Fibroblast of the conjunctiva (primary cell): ENCODE results near the gene SLC10A3.

Source experiments
- DNase-seq: peaks from one replicate; pipeline ENCODE4 v3.0.0-alpha.2; 2010; ENCODE audit warnings: low read depth

The SLC10A3 gene

DNA sequence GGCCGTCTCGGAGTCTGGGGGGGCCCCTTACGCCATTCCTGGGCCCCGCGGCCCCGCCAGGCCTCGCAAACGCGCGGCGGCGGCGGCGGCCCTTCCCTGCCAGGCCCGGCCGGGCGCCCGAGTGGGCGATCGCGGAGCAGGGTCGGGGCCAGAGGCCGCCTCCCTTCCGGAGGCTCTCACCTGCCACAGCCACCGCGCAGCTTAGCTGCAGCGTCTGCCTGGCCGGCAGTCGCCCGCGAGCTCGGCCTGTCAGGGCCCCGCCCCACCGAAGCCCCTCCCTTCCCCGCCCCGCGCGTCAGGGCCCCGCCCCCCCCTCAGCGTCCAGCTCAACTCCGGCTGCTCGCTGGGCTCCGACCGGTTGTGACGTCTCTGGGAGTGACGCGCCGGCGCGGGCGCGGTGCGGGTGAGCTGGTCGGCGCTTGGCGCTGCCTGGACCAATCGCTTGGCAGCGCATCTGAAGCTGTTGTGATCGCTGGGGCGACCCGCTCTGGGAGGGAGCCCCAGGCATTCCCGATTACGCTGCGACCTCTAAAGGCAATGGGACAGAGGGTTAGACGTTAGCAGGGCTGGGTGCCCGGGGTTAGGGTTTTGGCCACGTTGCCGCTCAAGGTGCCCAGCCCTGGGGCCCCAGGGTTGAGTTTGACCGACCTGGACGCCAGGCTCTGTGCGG lies at the start of gene SLC10A3:
Gene SLC10A3 (minus strand): TSS at position 216 of the 670 bp plus-strand sequence. CDS start 1,689 bp downstream, outside the sequence.
- DNase-seq, result peak; percentile 87

GRCh38 chrX:154539077-154539476 lies 48.6 kb upstream of the SLC10A3 start:
- no peak for DNase-seq

DNA sequence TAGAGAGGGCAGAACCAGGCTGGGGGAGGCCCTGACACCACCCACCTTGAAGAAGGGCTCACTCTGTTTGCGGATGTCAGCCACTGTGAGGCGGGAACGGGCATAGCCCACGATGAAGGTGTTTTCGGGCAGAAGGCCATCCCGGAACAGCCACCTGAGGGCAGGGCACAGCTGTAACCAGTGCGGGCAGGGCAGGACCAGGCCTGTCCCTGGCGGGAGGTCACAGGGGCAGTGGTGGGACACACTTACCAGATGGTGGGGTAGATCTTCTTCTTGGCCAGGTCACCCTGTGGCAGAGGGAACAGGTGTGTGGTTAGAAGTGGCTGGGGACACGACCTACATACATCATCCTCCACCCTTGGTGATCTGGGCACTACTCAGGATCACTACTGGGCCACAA lies 45.5 kb upstream of the SLC10A3 start:
- DNase-seq, result no peak

DNA sequence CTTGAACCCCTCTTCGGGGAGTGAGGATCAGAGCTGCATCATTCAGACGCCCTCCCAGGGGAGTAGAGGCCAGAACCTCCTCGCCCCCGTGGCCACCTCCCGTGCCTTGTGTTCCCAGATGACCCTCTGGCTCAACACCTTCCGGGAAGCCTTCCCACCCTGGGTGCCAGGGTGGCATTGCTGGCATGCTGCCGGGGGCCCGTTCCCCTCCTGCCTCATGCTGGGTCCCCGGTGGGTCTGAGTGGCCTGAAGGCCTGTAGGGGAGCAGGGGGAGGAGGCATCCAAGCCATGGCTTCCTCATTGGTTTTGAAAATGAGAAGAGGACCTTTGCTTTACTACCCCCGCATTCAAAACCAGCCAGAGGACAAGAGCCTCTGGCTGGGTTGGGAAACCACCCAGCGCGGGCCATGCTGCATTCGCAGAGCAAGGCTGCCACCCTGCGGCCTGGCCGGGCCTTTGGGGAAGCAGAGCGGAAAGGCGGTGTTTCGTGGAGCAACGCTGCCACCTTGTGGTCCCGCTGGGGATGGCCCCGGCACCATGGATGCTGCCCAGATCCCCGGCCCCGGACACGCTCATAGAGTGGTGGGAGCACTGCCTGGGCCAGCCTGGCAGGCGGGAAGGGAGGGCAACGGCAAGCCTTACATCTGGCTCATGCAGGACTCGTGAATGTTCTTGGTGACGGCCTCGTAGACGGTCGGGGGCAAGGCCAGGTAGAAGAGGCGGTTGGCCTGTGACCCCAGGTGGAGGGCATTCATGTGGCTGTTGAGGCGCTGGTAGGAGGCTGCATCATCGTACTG lies 44.3 kb upstream of the SLC10A3 start:
- peak; percentile 77 for DNase-seq

DNA sequence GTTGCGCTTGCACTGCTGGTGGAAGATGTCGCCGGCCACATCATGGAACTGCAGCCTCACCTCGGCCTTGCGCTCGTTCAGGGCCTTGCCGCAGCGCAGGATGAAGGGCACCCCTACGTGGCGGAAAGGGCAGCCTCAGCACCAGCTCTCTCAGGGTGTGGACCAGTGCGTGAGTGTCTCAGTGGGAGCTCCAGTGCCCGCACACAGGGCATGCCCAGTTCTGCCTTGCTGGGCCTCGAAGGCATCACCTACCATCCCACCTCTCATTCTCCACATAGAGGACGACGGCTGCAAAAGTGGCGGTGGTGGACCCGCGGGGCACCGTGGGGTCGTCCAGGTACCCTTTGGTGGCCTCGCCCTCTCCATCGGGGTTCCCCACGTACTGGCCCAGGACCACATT lies 42.3 kb upstream of the SLC10A3 start:
- no peak for DNase-seq

DNA sequence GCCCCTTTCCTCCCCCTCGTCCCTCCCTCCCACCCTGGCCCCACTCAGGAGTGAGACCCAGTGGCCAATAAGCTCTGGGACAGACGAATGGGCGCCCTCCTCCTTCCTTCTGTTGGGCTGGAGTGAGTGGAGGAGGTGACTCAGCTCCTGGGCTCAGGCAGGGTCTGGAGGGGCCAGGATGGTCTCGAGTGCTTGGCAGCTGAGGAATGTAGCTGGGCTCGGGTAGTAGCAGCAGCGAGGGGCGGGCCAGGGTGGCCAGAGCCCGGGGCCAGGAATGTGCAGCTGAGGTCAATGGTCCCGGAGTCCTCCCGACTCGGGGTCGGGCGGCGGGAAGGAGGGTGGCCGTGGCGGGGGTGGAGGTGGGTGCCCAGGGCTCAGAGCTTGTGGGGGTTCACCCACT lies 41.2 kb upstream of the SLC10A3 start:
- DNase-seq, result no peak

GRCh38 chrX:154530286-154530685 lies 39.9 kb upstream of the SLC10A3 start:
- DNase-seq, result no peak

DNA sequence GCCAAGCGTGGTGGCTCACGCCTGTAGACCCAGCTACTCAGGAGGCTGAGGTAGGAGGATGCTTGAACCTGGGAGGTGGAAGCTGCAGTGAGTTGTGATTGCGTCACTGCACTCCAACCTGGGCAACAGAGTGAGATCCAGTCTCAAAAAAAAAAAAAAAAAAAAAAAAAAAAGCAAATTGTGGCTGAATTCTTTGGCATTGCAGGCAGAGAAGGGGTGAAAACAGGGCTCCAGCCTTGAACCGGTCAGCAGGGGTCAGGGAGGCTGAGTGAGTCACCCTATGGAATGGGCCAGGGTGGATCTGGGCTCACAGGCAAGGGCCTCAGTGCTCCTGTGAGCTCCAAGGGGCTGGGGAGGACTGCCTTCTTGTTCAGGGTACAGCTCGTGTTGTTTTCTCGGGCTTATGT lies 38.8 kb upstream of the SLC10A3 start:
- DNase-seq, result no peak

- no peak for DNase-seq
Measured at GRCh38 chrX:154526901-154527675, 36.7 kb upstream of the SLC10A3 start.

DNA sequence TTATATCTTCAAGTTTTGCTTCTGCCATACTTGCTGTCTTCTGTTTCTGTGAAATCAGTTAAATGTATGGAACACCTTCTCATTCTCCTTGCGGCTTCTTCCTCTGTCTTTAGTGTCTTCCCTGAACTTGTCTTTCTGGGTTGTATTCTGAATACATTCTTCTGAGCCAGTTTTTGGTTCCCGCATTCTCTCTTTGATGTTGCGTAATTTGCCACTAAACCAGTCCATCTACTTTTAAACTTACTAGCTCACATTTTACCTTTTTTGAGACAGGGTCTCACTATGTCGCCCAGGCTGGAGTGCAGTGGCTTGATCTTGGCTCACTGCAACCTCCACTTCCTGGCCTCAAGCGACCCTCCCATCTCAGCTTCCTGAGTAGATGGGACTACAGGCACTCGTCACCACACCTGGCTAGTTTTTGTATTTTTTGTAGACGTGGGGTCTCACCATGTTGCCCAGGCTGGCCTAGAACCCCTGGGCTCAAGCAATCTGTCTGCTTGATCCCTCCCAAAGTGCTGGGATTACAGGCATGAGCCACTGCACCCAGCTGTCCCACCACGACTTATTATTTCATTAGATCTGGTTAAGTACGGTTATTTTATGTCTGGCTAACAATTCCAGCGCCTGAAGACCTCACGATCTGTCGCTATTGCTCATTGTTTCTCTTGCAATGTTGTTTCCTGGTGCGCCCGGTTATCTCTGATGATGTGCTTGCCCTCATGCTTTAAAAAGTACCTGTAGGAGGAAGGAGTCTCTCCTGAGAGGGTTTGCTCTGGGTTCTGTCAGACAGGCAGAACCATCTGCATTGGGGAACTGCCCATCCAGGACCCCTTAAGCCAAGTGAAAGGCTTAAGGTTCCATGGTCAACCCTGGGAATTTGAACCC lies 35.4 kb upstream of the SLC10A3 start:
- DNase-seq, result no peak

- DNase-seq, result no peak
Measured at GRCh38 chrX:154519389-154519788, 29.0 kb upstream of the SLC10A3 start.

DNA sequence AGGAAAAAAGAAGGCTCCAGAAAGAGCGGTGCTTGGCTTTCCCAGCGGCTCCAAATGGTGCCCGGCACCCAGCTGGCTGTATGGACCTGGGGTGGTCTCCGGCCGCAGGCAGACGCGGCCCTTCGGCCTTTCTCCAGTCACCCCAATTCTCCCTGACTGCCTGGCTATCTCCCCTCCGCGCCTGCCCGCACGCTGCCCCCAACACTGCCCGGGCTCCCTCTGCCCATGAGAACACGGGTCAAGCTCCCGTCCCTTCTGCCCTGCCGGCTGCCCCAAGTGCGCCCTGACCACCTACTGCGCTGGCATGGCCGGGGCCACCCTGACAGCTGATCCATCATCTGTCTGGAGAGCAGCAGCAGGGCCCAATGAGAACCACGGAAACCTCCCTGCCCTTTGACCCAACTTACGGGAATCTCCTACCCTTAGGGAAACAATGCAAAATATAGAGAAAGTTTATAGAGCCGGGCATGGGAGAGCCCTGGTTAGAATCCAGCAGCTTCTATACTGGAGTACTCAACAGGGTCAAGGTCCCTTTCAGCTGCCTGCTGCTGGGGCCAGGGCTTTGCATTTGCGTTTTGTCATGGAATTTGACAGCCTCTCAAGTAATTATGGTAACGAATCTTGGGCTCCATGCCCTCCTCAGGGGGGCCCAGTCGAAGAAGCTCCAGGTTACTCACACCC lies 26.8 kb upstream of the SLC10A3 start:
- no peak for DNase-seq

- peak; percentile 37 for DNase-seq
Measured at GRCh38 chrX:154516656-154517100, 26.2 kb upstream of the SLC10A3 start.

DNA sequence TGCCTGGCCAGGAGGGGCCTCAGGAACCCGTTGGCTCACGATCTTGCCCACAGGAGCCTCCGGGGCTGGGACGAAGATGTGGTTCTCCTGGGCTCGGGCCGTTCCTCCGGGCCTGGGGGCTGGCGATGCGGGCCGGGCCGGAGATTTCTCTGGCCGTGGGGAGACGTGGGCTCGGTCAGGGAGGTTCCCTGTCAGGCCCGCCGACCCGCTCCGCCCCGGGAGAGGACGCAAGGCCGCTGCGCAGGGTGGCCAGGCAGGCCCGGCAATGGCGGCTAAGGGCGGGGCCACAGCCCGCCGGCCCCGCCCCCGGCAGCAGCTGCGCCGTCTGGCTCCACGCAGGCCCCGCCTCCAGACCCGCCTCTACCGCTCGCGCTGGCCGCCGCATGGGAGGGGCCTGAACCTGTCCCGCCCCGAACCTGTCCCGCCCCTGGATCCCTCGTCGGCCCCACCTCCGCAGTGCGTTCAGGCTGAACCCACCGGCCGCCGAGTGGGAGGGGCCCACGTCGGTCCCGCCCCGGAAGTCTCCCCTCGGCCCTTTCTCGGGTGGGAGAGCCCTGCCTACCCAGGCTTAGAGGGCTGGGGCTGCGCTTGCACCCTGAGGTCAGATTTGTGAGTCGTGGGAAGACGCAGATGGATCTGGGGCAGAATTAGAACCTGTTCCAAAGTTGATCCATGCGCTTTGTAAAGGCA lies 25.7 kb upstream of the SLC10A3 start, which contains the start of gene FAM3A:
Gene FAM3A (minus strand): TSS at position 267 of the 690 bp plus-strand sequence. CDS start 460 bp downstream, outside the sequence.
- peak; percentile 87 for DNase-seq

DNA sequence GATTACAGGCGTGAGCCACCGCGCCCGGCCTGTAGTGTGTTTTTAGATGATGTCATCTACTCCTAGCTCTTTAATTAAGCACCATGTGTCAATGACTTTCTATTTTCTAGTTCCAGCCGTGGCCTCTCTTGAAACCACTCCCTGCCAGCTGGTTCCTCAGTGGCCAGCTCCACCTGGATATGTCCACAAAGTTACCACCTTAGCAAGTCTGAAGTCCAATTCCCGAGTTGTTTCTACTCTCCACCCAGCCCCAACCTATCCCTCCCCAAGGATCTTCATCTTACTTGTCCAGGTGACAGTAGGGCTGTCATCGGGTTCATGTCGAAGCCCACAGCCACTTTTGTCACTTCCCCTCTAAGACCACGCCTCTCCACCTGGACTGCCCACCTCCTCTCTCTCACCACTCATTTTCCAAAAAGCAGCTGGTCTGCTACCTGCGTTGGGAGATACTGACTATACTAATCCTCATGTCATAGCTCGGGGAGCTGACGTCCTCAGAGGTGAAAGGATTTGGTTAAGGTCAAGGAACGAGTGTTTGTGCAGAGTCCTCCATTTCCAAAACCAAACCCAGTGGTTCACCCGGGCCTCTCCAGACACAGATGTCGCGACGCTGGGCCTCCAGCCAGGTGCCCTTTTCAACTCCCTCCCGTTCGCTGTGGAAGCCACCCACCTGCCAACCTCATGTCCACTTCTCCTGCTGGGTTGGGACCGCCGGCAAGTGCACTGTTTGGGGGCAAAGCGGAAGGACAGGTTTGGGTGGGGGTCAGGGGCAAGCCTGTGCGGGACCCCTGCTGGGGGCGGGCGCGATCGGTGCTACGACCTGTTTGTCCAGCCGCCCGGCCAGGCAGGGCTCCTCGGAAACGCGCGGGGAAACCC lies 24.9 kb upstream of the SLC10A3 start:
- no peak for DNase-seq

GRCh38 chrX:154513716-154514115 lies 23.3 kb upstream of the SLC10A3 start:
- no peak for DNase-seq

GRCh38 chrX:154512879-154513553 lies 22.6 kb upstream of the SLC10A3 start:
- no peak for DNase-seq

GRCh38 chrX:154511761-154512160 lies 21.3 kb upstream of the SLC10A3 start:
- no peak for DNase-seq

GRCh38 chrX:154509455-154509854 lies 19.0 kb upstream of the SLC10A3 start:
- no peak for DNase-seq
